A549 (cell line): Measurements from ENCODE around the gene DNAJC5G. TPM values are rescaled to one million over a fixed set of nuclear protein-coding genes. Genes with fewer than 3 reads are reported as not detected.
"Not testable (repeated sequence)": the region's sequence is repeated elsewhere in the genome, so short reads cannot be mapped to it uniquely, and the experiment has no call there.

Experiments used
- ATAC-seq, 2 experiments: fragments of 200-7000 bp in 1 of 2; fragments of >200 bp in 1 of 2; cut with Nextera tagmentation in 1 of 2; cut with Tn5 transposase in 1 of 2; 3 replicates each; pipeline versions ENCODE4 v1.8.0 to v1.9.1; 2018 to 2020; ENCODE audit warnings: mild to moderate bottlenecking in 1 of 2, moderate library complexity in 1 of 2
- CTCF ChIA-PET: fragments of 300-600 bp; sonication (Branson Sonifier 250); formaldehyde crosslinking; extraction: SDS; loops from one replicate; lab custom pipeline; 2021; ENCODE audit warnings: antibody characterized with exemption, inconsistent platforms; lab: Yijun Ruan, JAX
- POLR2A ChIA-PET: fragments of 350-600 bp; formaldehyde crosslinking; extraction: SDS; loops from one replicate; lab custom pipeline; 2021; ENCODE audit warnings: antibody characterized with exemption, inconsistent platforms; lab: Yijun Ruan, JAX
- DNase-seq, 2 experiments: peaks; one replicate each; pipeline versions ENCODE4 v3.0.0 to v3.0.0-alpha.2; 2011 to 2016; ENCODE audit warnings: low read depth in 1 of 2, low spot score in 1 of 2
- FAIRE-seq: peaks from 2 replicates; lab custom pipeline; 2011; peaks lifted over from hg19 to GRCh38; lab: Jason Lieb, UNC
- H3K27ac ChIP-seq, 2 experiments: fragments of >200 bp; sonication (Bioruptor Twin); formaldehyde crosslinking; 3 replicates each; pipeline ENCODE4 v1.5.1; 2016 to 2017
- H3K4me1 ChIP-seq: fragments of >200 bp; sonication (Bioruptor Twin); formaldehyde crosslinking; 3 replicates; pipeline ENCODE4 v1.6.1; 2016
- H3K4me2 ChIP-seq: fragments of >200 bp; sonication (Bioruptor Twin); formaldehyde crosslinking; 3 replicates; pipeline ENCODE4 v1.6.1; 2016
- H3K4me3 ChIP-seq: fragments of >200 bp; sonication (Bioruptor Twin); formaldehyde crosslinking; 3 replicates; pipeline ENCODE4 v1.5.1; 2016
- H3K9me3 ChIP-seq: fragments of >200 bp; sonication (Bioruptor Twin); formaldehyde crosslinking; 3 replicates; pipeline ENCODE4 v1.6.1; 2016
- EP300 ChIP-seq, 2 experiments: fragments of >200 bp; sonication (Bioruptor Twin); formaldehyde crosslinking; IDR thresholded peaks; 2 replicates in 1 of 2; 3 replicates in 1 of 2; pipeline ENCODE4 v1.6.1; 2016 to 2017
- FOXS1 ChIP-seq: fragments of 250-450 bp; sonication (Bioruptor Pico); IDR thresholded peaks from 2 replicates; pipeline ENCODE4 v1.5.0; 2020; ENCODE audit warnings: mild to moderate bottlenecking, moderate library complexity
- HDAC2 ChIP-seq: fragments of 200-600 bp; sonication (generic); IDR thresholded peaks from 2 replicates; pipeline ENCODE4 v1.6.1; 2016
- JUN ChIP-seq, 2 experiments: fragments of >200 bp; sonication (Bioruptor Twin); formaldehyde crosslinking; IDR thresholded peaks; 2 replicates in 1 of 2; 3 replicates in 1 of 2; pipeline ENCODE4 v1.6.1; 2016 to 2017
- KDM5A ChIP-seq: fragments of 200-600 bp; sonication (generic); IDR thresholded peaks from 2 replicates; pipeline ENCODE4 v1.6.1; 2016; ENCODE audit warnings: antibody characterized with exemption, mild to moderate bottlenecking
- RFX5 ChIP-seq: fragments of 450-650 bp; IDR thresholded peaks from 2 replicates; pipeline ENCODE4 v1.7.1; 2014; ENCODE audit warnings: antibody characterized with exemption, mild to moderate bottlenecking, moderate library complexity
- ZFP36 ChIP-seq: fragments of 450-650 bp; IDR thresholded peaks from 2 replicates; pipeline ENCODE4 v1.6.1; 2014; ENCODE audit warnings: borderline replicate concordance; ENCODE audit not compliant: partially characterized antibody
- ZNF302 ChIP-seq: fragments of 250-450 bp; sonication (Bioruptor Pico); IDR thresholded peaks from 2 replicates; pipeline ENCODE4 v1.9.0; 2021; ENCODE audit warnings: inconsistent platforms, mild to moderate bottlenecking, moderate library complexity
- WGBS: methylation state at CpG from one replicate; pipeline ENCODE4 v1.1.6; 2017; ENCODE audit errors: missing lambda C conversion rate; 5-methylcytosine and 5-hydroxymethylcytosine counted together
- polyA plus RNA-seq, 4 experiments: library from polyadenylated mRNA; depleted of rRNA in 3 of 4; stranded (reverse); fragments of >200 nt; fragmentation: RNase III in 1 of 4; extraction: RNeasy Plus Mini Kit Qiagen cat#74134 plus additional on column Dnase treatment in 1 of 4; gene quantifications; 2 replicates in 3 of 4; 3 replicates in 1 of 4; pipeline ENCODE4 v1.2.3, GENCODE V29; 2011 to 2017
- TF ChIP-seq, protein P1 (sequence below): fragments of 200-600 bp; sonication (generic); IDR thresholded peaks from 2 replicates; pipeline ENCODE4 v1.6.1; 2016; ENCODE audit warnings: antibody characterized with exemption, mild to moderate bottlenecking, moderate library complexity
- TF ChIP-seq, protein P2 (sequence below): fragments of >200 bp; sonication (Bioruptor Twin); formaldehyde crosslinking; IDR thresholded peaks from 2 replicates; pipeline ENCODE4 v1.6.1; 2016
- TF ChIP-seq, protein P3 (sequence below): fragments of >200 bp; sonication (Bioruptor Twin); formaldehyde crosslinking; IDR thresholded peaks from 3 replicates; pipeline ENCODE4 v1.5.1; 2016
- TF ChIP-seq, protein P4 (sequence below): fragments of 250-450 bp; sonication (Bioruptor Pico); IDR thresholded peaks from 2 replicates; pipeline ENCODE4 v1.5.0; 2020; ENCODE audit warnings: low read depth, mild to moderate bottlenecking, moderate library complexity

Gene DNAJC5G
- polyA plus RNA-seq, 2 of the 4 experiments (the other 2 are of a cell fraction): not detected

DNA sequence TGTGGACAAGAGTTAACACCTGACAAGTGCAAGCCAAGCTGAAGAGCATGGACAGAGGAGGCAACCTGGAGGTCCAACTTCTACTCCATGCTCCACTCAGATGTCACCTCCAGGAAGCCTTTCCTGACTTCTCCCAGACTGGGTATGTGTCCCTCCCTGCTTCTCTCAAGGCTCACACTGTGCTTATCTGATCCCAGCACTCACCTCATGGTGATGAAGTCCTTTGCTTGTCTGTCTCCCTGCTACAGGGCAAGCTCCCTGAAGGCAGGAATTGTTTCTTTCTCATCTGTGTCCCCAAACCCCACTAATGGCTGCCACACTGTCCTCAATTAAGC, 9.7 kb upstream of the DNAJC5G start:
- H3K4me3 ChIP-seq: no peak overlapping the region
- DNase-seq: no peak
- peaks cover 21% of the 10 kb centered on the region for H3K4me1 ChIP-seq
- no peak for ATAC-seq
- POLR2A ChIA-PET: interaction anchor here (0.6 to 1.7 kb wide), 2 partner anchors 14 to 139 kb away, joined by 3 to 4 read pairs; no protein-coding TSS in a partner anchor
- H3K9me3 ChIP-seq: no peaks in the 10 kb centered on the region
- FAIRE-seq: no peak
- TF ChIP-seq ZFP36: peak; percentile 26
- TF ChIP-seq HDAC2: no peak
- TF ChIP-seq, all 56 proteins: peak for 1
- Histone ChIP-seq H3K4me2 (no peak overlapping the region; the same call in 2 of the 3 replicates), H3K27ac (no peak overlapping the region)
- CTCF ChIA-PET: interaction anchor here (0.7 to 14.1 kb wide), 42 partner anchors 8 to 381 kb away, joined by 3 to 302 read pairs (median 4); partner anchors contain the start of genes CAD, CGREF1, DNAJC5G and OST4

DNA sequence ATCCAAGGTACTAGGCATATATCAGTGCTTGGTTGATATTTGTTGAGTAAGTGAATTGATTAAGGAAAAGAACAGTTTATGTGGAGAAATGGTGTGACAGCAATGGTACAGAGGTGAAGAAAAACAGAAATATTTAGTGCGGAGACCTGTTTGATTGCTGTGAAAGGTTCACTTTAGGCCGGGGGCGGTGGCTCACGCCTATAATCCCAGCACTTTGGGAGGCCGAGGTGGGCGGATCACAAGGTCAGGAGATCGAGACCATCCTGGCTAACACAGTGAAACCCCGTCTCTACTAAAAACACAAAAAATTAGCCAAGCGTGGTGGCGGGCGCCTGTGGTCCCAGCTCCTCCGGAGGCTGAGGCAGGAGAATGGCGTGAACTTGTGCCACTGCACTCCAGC, 6.9 kb upstream of the DNAJC5G start:
- H3K4me2 ChIP-seq, ATAC-seq, DNase-seq, H3K9me3 ChIP-seq, H3K27ac ChIP-seq, FAIRE-seq, H3K4me3 ChIP-seq: not testable (repeated sequence)
- ChIA-PET POLR2A (interaction anchor here (0.6 kb wide), 1 partner anchor 20 kb away, joined by 3 read pairs; no protein-coding TSS in a partner anchor), CTCF (interaction anchor here (0.6 to 14.1 kb wide), 5 partner anchors 9 to 165 kb away, joined by 3 to 302 read pairs (median 4); partner anchors contain the start of genes DNAJC5G and TRIM54)
- peaks cover 14% of the 10 kb centered on the region for H3K4me1 ChIP-seq
- WGBS: 81% methylated on average over 13 of the region's 13 CpGs

DNA sequence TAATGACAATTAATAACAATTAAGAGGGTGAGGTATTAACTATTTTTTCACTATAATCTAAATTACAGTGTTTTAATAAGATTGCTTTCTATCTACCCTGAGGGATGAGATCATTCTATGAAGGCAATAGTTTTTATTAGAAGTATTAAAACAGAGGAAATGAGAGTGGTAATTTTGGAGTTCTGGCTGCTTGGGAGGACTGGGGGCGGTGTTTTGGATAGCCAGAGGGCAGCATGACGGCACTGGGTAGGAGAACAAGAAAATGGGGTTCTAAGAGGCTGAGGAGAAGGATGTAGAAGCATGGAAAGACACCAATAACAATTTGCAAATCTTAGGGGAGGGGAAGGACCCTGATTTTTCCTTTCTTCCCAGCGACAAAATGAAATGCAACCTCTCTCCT, 5.1 kb upstream of the DNAJC5G start:
- no peaks in the 10 kb centered on the region for H3K4me1 ChIP-seq
- H3K27ac ChIP-seq: no peak overlapping the region
- no peak overlapping the region for H3K4me3 ChIP-seq
- no peaks in the 10 kb centered on the region for H3K9me3 ChIP-seq
- CTCF ChIA-PET: interaction anchor here (0.6 to 14.1 kb wide), 12 partner anchors 10 to 308 kb away, joined by 3 to 302 read pairs (median 4); partner anchors contain the start of genes DNAJC5G and TRIM54
- H3K4me2 ChIP-seq: no peak overlapping the region
- no peak for DNase-seq
- TF ChIP-seq FOXS1 (CRISPR knock-in tag): no peak
- TF ChIP-seq EP300 (IDR thresholded peaks at IDR 0.05): no peak
- TF ChIP-seq RFX5: no peak
- TF ChIP-seq, protein P1, sequence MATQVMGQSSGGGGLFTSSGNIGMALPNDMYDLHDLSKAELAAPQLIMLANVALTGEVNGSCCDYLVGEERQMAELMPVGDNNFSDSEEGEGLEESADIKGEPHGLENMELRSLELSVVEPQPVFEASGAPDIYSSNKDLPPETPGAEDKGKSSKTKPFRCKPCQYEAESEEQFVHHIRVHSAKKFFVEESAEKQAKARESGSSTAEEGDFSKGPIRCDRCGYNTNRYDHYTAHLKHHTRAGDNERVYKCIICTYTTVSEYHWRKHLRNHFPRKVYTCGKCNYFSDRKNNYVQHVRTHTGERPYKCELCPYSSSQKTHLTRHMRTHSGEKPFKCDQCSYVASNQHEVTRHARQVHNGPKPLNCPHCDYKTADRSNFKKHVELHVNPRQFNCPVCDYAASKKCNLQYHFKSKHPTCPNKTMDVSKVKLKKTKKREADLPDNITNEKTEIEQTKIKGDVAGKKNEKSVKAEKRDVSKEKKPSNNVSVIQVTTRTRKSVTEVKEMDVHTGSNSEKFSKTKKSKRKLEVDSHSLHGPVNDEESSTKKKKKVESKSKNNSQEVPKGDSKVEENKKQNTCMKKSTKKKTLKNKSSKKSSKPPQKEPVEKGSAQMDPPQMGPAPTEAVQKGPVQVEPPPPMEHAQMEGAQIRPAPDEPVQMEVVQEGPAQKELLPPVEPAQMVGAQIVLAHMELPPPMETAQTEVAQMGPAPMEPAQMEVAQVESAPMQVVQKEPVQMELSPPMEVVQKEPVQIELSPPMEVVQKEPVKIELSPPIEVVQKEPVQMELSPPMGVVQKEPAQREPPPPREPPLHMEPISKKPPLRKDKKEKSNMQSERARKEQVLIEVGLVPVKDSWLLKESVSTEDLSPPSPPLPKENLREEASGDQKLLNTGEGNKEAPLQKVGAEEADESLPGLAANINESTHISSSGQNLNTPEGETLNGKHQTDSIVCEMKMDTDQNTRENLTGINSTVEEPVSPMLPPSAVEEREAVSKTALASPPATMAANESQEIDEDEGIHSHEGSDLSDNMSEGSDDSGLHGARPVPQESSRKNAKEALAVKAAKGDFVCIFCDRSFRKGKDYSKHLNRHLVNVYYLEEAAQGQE: no peak
- TF ChIP-seq, protein P2, sequence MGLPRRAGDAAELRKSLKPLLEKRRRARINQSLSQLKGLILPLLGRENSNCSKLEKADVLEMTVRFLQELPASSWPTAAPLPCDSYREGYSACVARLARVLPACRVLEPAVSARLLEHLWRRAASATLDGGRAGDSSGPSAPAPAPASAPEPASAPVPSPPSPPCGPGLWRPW: no peak
- no peak for TF ChIP-seq ZNF302 (CRISPR knock-in tag)
- TF ChIP-seq, protein P3, sequence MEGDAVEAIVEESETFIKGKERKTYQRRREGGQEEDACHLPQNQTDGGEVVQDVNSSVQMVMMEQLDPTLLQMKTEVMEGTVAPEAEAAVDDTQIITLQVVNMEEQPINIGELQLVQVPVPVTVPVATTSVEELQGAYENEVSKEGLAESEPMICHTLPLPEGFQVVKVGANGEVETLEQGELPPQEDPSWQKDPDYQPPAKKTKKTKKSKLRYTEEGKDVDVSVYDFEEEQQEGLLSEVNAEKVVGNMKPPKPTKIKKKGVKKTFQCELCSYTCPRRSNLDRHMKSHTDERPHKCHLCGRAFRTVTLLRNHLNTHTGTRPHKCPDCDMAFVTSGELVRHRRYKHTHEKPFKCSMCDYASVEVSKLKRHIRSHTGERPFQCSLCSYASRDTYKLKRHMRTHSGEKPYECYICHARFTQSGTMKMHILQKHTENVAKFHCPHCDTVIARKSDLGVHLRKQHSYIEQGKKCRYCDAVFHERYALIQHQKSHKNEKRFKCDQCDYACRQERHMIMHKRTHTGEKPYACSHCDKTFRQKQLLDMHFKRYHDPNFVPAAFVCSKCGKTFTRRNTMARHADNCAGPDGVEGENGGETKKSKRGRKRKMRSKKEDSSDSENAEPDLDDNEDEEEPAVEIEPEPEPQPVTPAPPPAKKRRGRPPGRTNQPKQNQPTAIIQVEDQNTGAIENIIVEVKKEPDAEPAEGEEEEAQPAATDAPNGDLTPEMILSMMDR: no peak
- TF ChIP-seq KDM5A: no peak
- no peak for TF ChIP-seq JUN (IDR thresholded peaks at IDR 0.05)
- TF ChIP-seq, protein P4, sequence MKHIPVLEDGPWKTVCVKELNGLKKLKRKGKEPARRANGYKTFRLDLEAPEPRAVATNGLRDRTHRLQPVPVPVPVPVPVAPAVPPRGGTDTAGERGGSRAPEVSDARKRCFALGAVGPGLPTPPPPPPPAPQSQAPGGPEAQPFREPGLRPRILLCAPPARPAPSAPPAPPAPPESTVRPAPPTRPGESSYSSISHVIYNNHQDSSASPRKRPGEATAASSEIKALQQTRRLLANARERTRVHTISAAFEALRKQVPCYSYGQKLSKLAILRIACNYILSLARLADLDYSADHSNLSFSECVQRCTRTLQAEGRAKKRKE (CRISPR knock-in tag): no peak
- TF ChIP-seq, all 56 proteins: peak for 0
- FAIRE-seq (no peak), ATAC-seq (no peak)
- 58% methylated on average over 3 of the region's 3 CpGs for WGBS
- POLR2A ChIA-PET: no interaction called here
